Measurements from ENCODE around the gene PLGRKT.

GRCh38 chr9:5470816-5471215 lies 33.1 kb upstream of the PLGRKT start:
- TF ChIP-seq EZH2phosphoT487 (conservative IDR thresholded peaks at IDR 0.05; ENCODE audit: low read length) (no peak), CTCF (IDR thresholded peaks at IDR 0.05; ENCODE audit: insufficient read depth, low read length, poor library complexity, severe bottlenecking) (no peak)
